Measurements from ENCODE around the gene CRNKL1.

CRNKL1 gene

DNA sequence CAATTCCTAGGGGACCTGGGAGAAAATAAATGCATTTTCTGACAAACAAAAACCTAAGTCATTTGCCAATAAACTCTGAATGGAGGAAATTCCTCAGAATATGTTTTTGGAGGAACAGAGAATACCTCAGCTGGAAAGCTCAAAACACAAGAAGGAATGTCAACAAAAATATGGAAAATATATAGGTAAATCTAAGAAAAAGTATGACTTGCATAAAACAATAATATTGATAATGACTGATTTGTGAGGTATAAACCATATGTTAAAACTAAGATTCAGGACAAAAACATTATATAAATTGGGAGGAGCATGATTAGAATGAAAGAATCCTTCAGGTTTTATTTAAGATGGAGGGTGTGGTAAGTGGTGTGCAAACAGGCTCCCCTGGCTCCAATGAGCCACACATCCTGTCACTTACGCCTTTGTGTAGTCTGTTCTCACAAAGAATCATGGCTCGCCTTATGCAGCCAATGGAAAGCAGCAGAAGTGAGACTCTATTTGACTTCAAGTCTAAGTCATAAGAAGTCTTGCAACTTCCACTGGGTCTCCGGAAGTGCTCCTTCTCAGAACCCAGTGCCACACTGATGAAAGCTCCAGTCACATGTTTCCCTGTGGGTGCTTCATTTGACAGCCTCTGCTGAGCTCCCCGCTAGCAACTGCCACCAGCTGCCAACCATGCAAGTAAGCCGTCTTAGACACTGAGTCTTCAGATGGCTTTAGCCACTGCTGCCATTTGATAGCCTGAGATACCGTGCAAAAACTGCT is 8.2 kb upstream of the CRNKL1 start:
- DNase-seq (ENCODE audit: extremely low read depth, low read depth): no peak

DNA sequence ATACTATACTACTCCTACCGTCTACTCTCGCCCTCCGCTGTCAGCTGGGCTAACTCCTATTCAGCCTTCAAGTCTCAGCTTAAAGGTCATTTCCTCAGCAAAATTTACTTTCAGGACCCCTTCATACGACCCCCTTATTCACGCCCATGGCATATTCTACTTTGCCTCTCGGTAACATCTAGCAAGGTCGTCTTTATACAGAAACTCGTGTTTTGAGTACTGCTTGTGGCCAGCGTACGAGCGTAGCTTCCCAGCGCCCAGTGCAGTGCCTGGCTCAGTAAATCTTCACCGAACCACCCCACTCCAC is 546 bp downstream of the CRNKL1 start:
- TF ChIP-seq, protein P1, sequence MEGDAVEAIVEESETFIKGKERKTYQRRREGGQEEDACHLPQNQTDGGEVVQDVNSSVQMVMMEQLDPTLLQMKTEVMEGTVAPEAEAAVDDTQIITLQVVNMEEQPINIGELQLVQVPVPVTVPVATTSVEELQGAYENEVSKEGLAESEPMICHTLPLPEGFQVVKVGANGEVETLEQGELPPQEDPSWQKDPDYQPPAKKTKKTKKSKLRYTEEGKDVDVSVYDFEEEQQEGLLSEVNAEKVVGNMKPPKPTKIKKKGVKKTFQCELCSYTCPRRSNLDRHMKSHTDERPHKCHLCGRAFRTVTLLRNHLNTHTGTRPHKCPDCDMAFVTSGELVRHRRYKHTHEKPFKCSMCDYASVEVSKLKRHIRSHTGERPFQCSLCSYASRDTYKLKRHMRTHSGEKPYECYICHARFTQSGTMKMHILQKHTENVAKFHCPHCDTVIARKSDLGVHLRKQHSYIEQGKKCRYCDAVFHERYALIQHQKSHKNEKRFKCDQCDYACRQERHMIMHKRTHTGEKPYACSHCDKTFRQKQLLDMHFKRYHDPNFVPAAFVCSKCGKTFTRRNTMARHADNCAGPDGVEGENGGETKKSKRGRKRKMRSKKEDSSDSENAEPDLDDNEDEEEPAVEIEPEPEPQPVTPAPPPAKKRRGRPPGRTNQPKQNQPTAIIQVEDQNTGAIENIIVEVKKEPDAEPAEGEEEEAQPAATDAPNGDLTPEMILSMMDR (IDR thresholded peaks at IDR 0.05; ENCODE audit: low read depth, low read length): no peak
- no peak for DNase-seq (ENCODE audit: extremely low read depth, low read depth)

More for the DNA sequence above, 8.2 kb upstream of the CRNKL1 start:
- TF ChIP-seq, protein P1 (IDR thresholded peaks at IDR 0.05; ENCODE audit: low read depth, low read length): no peak

DNA sequence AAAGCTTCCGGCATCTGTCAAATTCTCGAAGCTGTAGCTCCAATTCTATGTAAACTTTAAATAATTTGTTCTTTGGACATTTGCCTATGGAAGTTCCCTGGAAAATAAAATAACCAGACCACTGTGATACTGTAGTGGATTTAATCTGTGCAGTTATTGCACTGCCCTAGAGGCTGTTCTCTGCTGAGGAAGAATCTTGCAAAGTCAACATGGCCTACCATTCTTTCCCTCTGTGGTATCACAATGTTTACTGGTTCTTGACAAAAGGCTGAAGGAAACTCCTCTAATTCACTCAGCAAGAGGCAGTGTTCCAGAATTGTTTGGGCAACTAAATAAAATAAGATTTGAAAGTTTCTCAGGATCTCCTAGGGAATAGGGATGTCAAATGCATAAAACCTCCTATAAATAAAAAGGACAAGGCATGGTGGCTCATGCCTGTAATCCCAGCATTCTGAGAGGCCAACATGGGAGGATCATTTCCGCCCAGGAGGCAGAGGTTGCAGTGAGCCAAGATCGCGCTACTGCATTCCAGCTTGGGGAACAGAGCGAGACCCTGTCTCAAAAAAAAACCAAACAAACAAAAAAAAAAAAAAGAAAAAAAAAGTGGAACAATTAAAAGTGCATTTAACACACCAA is 12.4 kb downstream of the CRNKL1 start:
- TF ChIP-seq, protein P1 (IDR thresholded peaks at IDR 0.05; ENCODE audit: low read depth, low read length): no peak
- no peak for DNase-seq (ENCODE audit: extremely low read depth, low read depth)

DNA sequence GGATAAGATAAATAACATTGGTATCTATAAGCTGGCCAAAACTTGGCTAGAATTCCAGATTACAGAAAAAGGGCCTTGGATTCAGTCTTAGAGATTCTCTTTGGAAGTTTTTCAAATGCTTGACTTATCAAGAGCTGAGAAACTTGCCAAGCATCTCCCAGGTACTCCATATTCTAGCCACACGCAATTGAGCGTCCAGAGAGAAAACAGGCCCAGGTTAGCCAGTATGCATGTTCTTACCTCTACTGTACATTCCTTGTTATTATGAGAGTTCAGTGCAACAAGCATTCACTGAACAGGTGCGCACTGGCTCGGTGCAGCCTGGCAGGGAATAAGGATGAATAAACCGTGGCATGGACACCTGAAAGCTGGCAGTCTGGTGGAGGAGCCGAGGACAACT is 13.7 kb downstream of the CRNKL1 start:
- TF ChIP-seq, protein P1 (IDR thresholded peaks at IDR 0.05; ENCODE audit: low read depth, low read length): no peak

DNA sequence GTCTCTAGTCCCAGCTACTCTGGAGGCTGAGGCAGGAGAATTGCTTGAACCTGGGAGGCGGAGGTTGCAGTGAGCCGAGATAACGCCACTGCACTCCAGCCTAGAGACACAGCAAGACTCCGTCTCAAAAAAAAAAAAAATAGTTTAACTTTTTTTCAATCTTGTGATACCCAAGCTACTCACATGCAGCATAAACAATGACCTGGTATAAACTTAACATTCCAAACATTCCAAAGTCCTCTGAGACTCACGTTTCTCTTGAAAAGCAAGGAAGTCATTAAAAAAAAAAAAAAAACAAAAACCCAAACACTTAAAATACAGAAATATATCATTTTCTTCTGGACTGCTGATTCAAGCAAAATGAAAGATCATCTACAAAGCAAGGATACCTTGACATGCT is 14.3 kb downstream of the CRNKL1 start:
- peak; percentile 16 for DNase-seq (ENCODE audit: extremely low read depth, low read depth)
- TF ChIP-seq, protein P1 (IDR thresholded peaks at IDR 0.05; ENCODE audit: low read depth, low read length): no peak

More for the DNA sequence above, 13.7 kb downstream of the CRNKL1 start:
- DNase-seq (ENCODE audit: extremely low read depth, low read depth): no peak

DNA sequence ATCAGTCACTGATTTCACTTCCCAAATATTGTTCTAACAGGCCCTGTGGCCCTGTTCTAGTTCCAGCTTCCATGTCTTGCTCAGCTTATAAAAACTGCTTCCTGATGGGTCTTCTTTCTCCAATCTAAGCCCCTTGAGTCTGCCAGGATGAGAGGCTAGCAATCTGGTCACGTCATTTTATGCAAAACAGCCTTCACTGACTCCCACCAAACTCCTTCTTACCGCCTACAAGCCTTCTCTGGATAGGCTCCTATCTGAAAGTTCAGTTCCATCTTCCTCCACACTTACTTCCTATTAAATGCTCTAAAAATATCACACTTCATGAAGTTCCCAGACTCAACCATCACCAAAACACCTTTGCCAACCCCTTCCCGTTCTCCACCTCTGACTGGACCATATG is 15.5 kb downstream of the CRNKL1 start:
- DNase-seq (ENCODE audit: extremely low read depth, low read depth): no peak
- TF ChIP-seq, protein P1 (IDR thresholded peaks at IDR 0.05; ENCODE audit: low read depth, low read length): no peak

DNA sequence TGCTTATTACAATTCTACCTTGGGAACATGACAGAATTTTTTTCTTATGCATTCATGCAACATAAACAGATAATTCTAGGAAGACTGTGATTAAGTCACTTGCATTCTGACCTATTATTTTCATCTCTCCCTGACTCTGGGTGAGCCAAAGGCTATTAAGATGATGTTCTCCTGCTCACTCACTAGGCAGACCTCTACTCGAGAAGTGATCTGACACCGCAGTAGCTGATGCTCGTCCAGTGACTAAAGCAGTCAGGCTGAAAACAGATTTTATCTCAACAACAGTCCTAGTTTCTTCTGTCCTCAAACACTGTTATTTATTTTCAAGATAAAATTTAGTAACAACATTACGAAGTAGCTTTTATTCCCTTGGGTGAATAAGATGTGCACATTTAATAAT is 17.8 kb downstream of the CRNKL1 start:
- TF ChIP-seq, protein P1 (IDR thresholded peaks at IDR 0.05; ENCODE audit: low read depth, low read length): no peak
- DNase-seq (ENCODE audit: extremely low read depth, low read depth): no peak
